Testis (tissue), 2 donors: ENCODE measurements around the gene SLC36A1.

Source experiments
- CTCF ChIP-seq, 3 experiments: fragments of 450-650 bp in 2 of 3; fragments of 200-600 bp in 1 of 3; sonication (generic) in 1 of 3; IDR thresholded peaks; one replicate each; pipeline ENCODE4 v1.5.1; 2016 to 2019; ENCODE audit warnings: antibody characterized with exemption in 3 of 3, mild to moderate bottlenecking in 2 of 3, moderate library complexity in 1 of 3
- POLR2A ChIP-seq: fragments of 450-650 bp; IDR thresholded peaks from one replicate; pipeline ENCODE4 v1.6.1; 2017; ENCODE audit warnings: antibody characterized with exemption, mild to moderate bottlenecking, moderate library complexity

- TF ChIP-seq POLR2A (no peak), CTCF (IDR thresholded peaks at IDR 0.05) (no peak)
Observed at GRCh38 chr5:151449297-151449696, 1.9 kb downstream of the SLC36A1 start.
